OCI-LY1 (cell line): Measurements from ENCODE around the gene NCAPH2.

Experiments used
- H2AFZ ChIP-seq: fragments of 200-600 bp; sonication (generic), shearing (Covaris generic); 2 replicates; pipeline ENCODE4 v1.6.0; 2014; ENCODE audit warnings: antibody characterized with exemption, mild to moderate bottlenecking, low read length
- H3F3A ChIP-seq: fragments of 200-600 bp; sonication (generic), shearing (Covaris generic); 2 replicates; pipeline ENCODE4 v1.6.0; 2014; ENCODE audit warnings: mild to moderate bottlenecking, antibody characterized with exemption, low read length, moderate library complexity; ENCODE audit not compliant: insufficient read depth
- H3K27ac ChIP-seq: fragments of 200-600 bp; sonication (generic); 2 replicates; pipeline ENCODE4 v1.5.1; 2014; ENCODE audit warnings: low read length, mixed run types, mild to moderate bottlenecking, low read depth; ENCODE audit not compliant: poor library complexity, severe bottlenecking
- H3K27me3 ChIP-seq: fragments of 200-600 bp; sonication (generic); 2 replicates; pipeline ENCODE4 v1.6.0; 2014; ENCODE audit warnings: antibody characterized with exemption, mild to moderate bottlenecking, low read length, moderate library complexity; ENCODE audit not compliant: insufficient read depth
- H3K36me3 ChIP-seq: fragments of 200-600 bp; sonication (generic); 2 replicates; pipeline ENCODE4 v1.6.1; 2014; ENCODE audit warnings: mild to moderate bottlenecking, antibody characterized with exemption, low read length, moderate library complexity, mixed read lengths; ENCODE audit not compliant: insufficient read depth
- H3K4me1 ChIP-seq: fragments of 200-600 bp; sonication (generic); 2 replicates; pipeline ENCODE4 v1.5.1; 2014; ENCODE audit warnings: mild to moderate bottlenecking, low read length, moderate library complexity; ENCODE audit not compliant: insufficient read depth, severe bottlenecking
- H3K4me2 ChIP-seq: fragments of 200-600 bp; sonication (generic), shearing (Covaris generic); 2 replicates; pipeline ENCODE4 v1.6.1; 2014; ENCODE audit warnings: low read length
- H3K4me3 ChIP-seq: fragments of 200-600 bp; sonication (generic); 2 replicates; pipeline ENCODE4 v1.5.1; 2014; ENCODE audit warnings: low read length, low read depth, mild to moderate bottlenecking, mixed read lengths; ENCODE audit not compliant: poor library complexity, severe bottlenecking
- H3K79me2 ChIP-seq: fragments of 200-600 bp; shearing (Covaris generic); 2 replicates; pipeline ENCODE4 v1.6.1; 2016; ENCODE audit warnings: mixed run types, low read length, mixed read lengths; ENCODE audit not compliant: insufficient read depth
- H3K9ac ChIP-seq: fragments of 200-600 bp; sonication (generic), shearing (Covaris generic); 2 replicates; pipeline ENCODE4 v1.6.1; 2014; ENCODE audit warnings: mild to moderate bottlenecking, low read length, mixed read lengths
- H3K9me2 ChIP-seq: fragments of 200-600 bp; sonication (generic), shearing (Covaris generic); 2 replicates; pipeline ENCODE4 v1.6.1; 2014; ENCODE audit warnings: low read depth, mild to moderate bottlenecking, low read length, mixed read lengths
- H3K9me3 ChIP-seq: fragments of 200-600 bp; shearing (Covaris generic); 2 replicates; pipeline ENCODE4 v1.6.1; 2014; ENCODE audit warnings: low read length, mixed read lengths
- H4K20me1 ChIP-seq: fragments of 200-600 bp; sonication (generic), shearing (Covaris generic); 2 replicates; pipeline ENCODE4 v1.6.0; 2016; ENCODE audit warnings: mild to moderate bottlenecking, low read length; ENCODE audit not compliant: insufficient read depth
- EZH2 ChIP-seq: fragments of 200-600 bp; sonication (generic), shearing (Covaris generic); IDR thresholded peaks from 2 replicates; pipeline ENCODE4 v1.8.0; 2017; ENCODE audit warnings: borderline replicate concordance, mixed run types, mild to moderate bottlenecking, antibody characterized with exemption, low read length, moderate library complexity, mixed read lengths
- TF ChIP-seq, protein P1 (sequence below): fragments of 200-600 bp; sonication (generic), shearing (Covaris generic); IDR thresholded peaks from 2 replicates; pipeline ENCODE4 v1.5.1; 2017; ENCODE audit warnings: mild to moderate bottlenecking, antibody characterized with exemption, low read length, moderate library complexity, mixed read lengths

The NCAPH2 gene

DNA sequence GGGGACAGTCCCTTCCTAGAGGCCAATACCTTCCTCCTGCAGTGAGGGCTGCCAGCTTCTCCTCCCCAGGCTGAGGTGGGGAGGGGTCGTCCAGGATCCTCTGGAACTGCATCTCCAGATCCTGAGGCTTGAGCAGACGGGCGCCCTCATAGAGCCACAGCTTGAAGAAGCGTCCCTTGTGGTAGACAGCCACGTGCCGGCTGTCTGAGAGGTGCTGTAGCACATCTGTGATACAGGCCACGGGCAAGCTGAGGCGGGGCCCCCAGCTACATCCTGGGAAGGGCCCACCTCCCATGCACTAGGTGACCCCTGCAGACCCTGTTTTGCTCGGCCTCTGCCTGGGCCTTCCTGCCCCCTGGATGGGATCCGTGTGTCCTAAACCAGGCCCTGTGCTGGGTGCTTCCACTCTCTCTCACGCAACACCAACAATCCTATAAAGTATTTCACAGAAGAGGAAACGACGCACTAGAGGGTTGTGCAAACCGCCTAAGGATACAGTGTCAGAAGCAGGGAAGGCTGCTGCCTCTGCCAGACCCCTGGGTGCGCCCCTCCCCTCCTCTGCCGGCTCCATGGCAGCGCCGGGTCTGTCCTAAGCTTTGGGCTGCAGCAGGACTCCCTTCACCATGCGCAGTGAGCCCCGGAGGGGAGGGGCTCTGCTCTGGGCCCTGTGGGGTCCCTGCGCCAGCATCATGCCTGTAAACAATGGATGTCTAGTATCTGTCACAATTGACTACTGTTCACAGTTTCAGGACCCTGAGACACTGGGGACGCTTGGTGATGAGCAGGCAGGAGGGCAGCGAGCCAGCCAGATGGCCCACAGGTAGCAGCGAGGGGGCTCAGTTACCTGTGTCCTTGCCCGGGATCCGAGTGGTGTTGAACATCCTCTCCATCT, 65.7 kb downstream of the NCAPH2 start:
- Histone ChIP-seq H3K27me3 (no peaks in the 10 kb centered on the region), H3K9me3 (no peaks in the 10 kb centered on the region), H3K4me2 (no peak overlapping the region), H3K9me2 (no peaks in the 10 kb centered on the region), H2AFZ (no peak overlapping the region), H3K4me1 (peaks cover 7% of the 10 kb centered on the region), H4K20me1 (no peaks in the 10 kb centered on the region), H3K36me3 (peaks cover 87% of the 10 kb centered on the region), H3K9ac (no peak overlapping the region), H3F3A (no peaks in the 10 kb centered on the region), H3K79me2 (no peaks in the 10 kb centered on the region), H3K4me3 (no peak overlapping the region), H3K27ac (no peak overlapping the region)
- TF ChIP-seq, protein P1, sequence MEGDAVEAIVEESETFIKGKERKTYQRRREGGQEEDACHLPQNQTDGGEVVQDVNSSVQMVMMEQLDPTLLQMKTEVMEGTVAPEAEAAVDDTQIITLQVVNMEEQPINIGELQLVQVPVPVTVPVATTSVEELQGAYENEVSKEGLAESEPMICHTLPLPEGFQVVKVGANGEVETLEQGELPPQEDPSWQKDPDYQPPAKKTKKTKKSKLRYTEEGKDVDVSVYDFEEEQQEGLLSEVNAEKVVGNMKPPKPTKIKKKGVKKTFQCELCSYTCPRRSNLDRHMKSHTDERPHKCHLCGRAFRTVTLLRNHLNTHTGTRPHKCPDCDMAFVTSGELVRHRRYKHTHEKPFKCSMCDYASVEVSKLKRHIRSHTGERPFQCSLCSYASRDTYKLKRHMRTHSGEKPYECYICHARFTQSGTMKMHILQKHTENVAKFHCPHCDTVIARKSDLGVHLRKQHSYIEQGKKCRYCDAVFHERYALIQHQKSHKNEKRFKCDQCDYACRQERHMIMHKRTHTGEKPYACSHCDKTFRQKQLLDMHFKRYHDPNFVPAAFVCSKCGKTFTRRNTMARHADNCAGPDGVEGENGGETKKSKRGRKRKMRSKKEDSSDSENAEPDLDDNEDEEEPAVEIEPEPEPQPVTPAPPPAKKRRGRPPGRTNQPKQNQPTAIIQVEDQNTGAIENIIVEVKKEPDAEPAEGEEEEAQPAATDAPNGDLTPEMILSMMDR, result no peak
- no peak for TF ChIP-seq EZH2

DNA sequence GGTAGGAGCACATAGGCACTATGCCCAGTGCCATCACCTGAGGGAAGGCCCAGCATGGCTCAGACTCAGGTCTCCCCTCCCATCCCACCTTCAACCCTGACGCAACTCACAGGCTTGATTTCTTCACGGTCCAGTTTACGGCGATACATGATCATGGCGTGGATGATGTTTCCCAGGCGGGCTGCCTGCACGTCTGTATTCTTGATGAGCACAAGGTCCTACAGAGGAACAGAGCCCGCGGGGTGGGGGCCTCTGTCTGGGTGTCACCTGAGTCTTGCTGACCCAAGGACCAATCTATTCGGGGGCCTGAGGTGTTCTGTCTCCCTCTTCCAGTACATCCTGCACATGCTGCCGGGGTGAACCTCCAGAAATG, 66.3 kb downstream of the NCAPH2 start:
- Histone ChIP-seq H3F3A (no peaks in the 10 kb centered on the region), H3K4me3 (no peak overlapping the region), H3K9me3 (no peaks in the 10 kb centered on the region), H3K9ac (no peak overlapping the region), H3K9me2 (no peaks in the 10 kb centered on the region), H3K4me1 (peaks cover 7% of the 10 kb centered on the region), H3K27ac (no peak overlapping the region), H3K27me3 (no peaks in the 10 kb centered on the region), H3K4me2 (no peak overlapping the region), H3K36me3 (peaks cover 88% of the 10 kb centered on the region), H4K20me1 (no peaks in the 10 kb centered on the region), H2AFZ (no peak overlapping the region), H3K79me2 (no peaks in the 10 kb centered on the region)
- no peak for TF ChIP-seq EZH2
- TF ChIP-seq, protein P1, result no peak
